Muscle layer of duodenum (tissue), 2 donors: ENCODE results near the gene SPATA21.
A peak's percentile ranks its signal among the peaks of the same experiment; 100 is the strongest.

Experiments
- H3K27ac ChIP-seq: one replicate; pipeline ENCODE4 v1.7.0; 2013; ENCODE audit warnings: mild to moderate bottlenecking, low read length
- H3K27me3 ChIP-seq: one replicate; pipeline ENCODE4 v1.7.0; 2013; ENCODE audit warnings: low read depth, mild to moderate bottlenecking, control low read depth, low read length
- H3K36me3 ChIP-seq, 2 donors: one replicate each; pipeline ENCODE4 v1.7.0; 2013; ENCODE audit warnings: low read length in 2 of 2, control low read depth in 1 of 2, mild to moderate bottlenecking in 1 of 2; ENCODE audit not compliant: insufficient read depth in 2 of 2, control insufficient read depth in 1 of 2
- H3K4me1 ChIP-seq, 2 donors: one replicate each; pipeline ENCODE4 v1.7.0; 2013; ENCODE audit warnings: low read length in 2 of 2, mild to moderate bottlenecking in 2 of 2, control low read depth in 1 of 2, moderate library complexity in 1 of 2; ENCODE audit not compliant: insufficient read depth in 2 of 2, control insufficient read depth in 1 of 2
- H3K4me3 ChIP-seq, 2 donors: one replicate each; pipeline ENCODE4 v1.7.0; 2013; ENCODE audit warnings: low read length in 2 of 2, low read depth in 1 of 2, mild to moderate bottlenecking in 1 of 2
- H3K9me3 ChIP-seq, 2 donors: one replicate each; pipeline ENCODE4 v1.7.0; 2013; ENCODE audit warnings: low read length in 2 of 2, control low read depth in 1 of 2, mild to moderate bottlenecking in 1 of 2; ENCODE audit not compliant: control insufficient read depth in 1 of 2
- donor health status: healthy.

Gene SPATA21

DNA sequence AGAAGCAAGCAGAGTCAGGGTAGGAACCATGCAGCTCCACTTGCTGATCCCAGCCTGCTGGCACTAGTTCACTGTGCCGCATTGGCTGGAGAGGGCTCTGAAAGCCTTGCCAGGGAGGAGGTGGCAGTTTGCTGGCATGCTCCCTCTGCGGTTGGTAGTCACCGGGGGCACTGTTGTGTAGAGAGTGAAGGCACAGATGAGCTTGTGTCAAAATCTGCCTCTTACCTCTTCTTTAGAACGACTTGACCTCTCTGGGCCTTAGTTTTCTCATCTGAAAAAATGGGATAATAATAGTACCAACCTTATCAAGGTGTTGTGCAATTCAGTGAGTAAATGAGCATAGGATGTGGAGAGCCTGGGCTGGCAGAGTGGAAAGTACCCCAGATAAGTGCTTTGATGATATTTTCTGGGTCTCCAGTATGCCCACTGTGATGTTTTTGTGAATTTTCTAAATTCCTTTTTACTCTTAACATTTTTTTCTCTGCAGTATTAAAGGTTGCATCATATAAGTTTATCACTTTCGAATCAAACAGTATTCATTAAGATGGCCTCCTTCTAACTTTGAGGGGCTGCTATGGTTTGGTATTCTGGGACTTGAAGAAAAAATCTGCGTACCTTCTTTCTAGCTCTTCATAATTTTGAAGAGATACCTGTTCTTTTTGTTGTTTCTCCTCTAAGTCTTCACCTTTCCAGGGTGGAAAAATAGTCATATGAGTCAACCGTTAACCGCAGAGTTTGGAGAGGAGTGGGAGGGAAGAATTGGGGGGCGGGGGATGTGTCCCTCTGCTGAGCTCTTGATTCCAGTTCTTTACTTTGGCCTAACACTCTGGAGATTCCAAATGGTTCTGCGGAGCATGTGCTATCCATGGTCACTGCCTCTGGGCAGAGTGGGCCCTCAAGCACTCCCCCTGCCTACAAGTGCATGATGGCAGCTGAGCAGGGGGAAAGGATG, 43.4 kb downstream of the SPATA21 start:
- Histone ChIP-seq H3K27ac (no peak overlapping the region), H3K4me1 (peaks cover 0 to 33% of the 10 kb centered on the region in 2 donors)

GRCh38 chr1:16392740-16393569, 44.3 kb downstream of the SPATA21 start:
- Histone ChIP-seq H3K9me3 (no peaks in the 10 kb centered on the region), H3K4me1 (peaks cover 0 to 36% of the 10 kb centered on the region in 2 donors), H3K27me3 (no peaks in the 10 kb centered on the region), H3K4me3 (no peak overlapping the region), H3K36me3 (peaks cover 25 to 34% of the 10 kb centered on the region in 2 donors), H3K27ac (no peak overlapping the region)

More for the DNA sequence above, 43.4 kb downstream of the SPATA21 start:
- Histone ChIP-seq H3K9me3 (no peaks in the 10 kb centered on the region), H3K27me3 (no peaks in the 10 kb centered on the region), H3K36me3 (peaks cover 25 to 43% of the 10 kb centered on the region in 2 donors), H3K4me3 (no peak overlapping the region)

GRCh38 chr1:16391411-16391810, 45.8 kb downstream of the SPATA21 start:
- Histone ChIP-seq H3K4me1 (peaks cover 8 to 52% of the 10 kb centered on the region in 2 donors), H3K36me3 (peaks cover 17 to 25% of the 10 kb centered on the region in 2 donors), H3K27me3 (no peaks in the 10 kb centered on the region), H3K4me3 (no peak overlapping the region), H3K9me3 (no peaks in the 10 kb centered on the region), H3K27ac (peak overlapping the region; percentile 6)

DNA sequence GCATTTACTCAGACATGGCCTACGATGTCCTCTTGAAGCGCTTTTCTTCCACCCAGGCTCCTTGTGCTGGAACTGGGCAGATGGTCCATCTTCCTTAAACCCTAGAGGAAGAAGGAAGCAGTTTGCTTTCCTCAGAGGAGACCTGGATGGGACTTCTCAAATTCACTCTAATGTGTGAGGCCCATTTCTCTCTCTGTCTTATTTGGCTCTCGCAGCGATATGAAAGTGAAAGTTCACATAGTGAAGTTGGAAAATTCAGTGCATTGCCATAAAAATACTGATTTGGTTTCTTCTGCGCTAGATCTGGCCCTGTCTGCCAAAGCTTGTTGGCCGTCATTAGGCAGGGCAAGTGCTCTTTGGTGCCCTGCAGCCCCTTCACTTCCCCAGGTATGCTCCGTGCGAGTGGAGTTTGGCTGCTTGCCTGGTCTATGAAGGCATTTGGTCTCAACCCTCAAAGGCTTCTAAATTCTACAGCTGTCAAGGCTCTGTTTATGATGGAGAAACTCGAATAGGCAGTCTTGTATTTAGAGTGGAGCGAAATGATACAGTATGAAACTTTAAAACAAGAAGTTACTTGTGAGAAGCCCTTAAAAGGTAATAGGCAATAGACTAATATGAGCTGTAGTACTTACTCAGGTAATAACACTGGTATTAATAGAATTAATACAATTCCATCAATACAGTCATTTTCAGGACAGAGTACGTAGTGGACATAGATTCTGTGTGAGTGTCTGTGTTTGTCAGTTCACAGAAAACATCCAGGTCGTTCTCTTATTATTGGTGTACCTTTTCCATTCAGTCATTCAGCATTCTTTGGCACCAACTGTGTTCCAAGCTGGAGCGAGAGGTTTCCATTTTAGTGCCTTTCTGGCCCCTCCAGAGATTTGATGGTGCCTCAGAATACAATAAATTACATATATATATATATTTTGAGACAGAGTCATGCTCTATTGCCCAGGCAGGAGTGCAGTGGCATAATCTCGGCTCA, 49.7 kb downstream of the SPATA21 start:
- Histone ChIP-seq H3K4me3 (peak overlapping the region; percentile 49 to 53), H3K4me1 (peaks cover 19 to 67% of the 10 kb centered on the region in 2 donors), H3K9me3 (no peaks in the 10 kb centered on the region), H3K36me3 (no peaks in the 10 kb centered on the region), H3K27ac (peak overlapping the region; percentile 60), H3K27me3 (no peaks in the 10 kb centered on the region)

- peaks cover 19 to 58% of the 10 kb centered on the region in 2 donors for H3K4me1 ChIP-seq
- H3K36me3 ChIP-seq, result no peaks in the 10 kb centered on the region
- peak overlapping the region; percentile 49 to 53 for H3K4me3 ChIP-seq
- H3K27me3 ChIP-seq, result no peaks in the 10 kb centered on the region
- H3K27ac ChIP-seq, result peak overlapping the region; percentile 60
- no peaks in the 10 kb centered on the region for H3K9me3 ChIP-seq
Observed at GRCh38 chr1:16386454-16387113, 50.6 kb downstream of the SPATA21 start.

- Histone ChIP-seq H3K4me3 (no peak overlapping the region), H3K27ac (peak overlapping the region; percentile 60)
Observed at GRCh38 chr1:16385659-16386453, 51.4 kb downstream of the SPATA21 start.

GRCh38 chr1:16383888-16384287, 53.3 kb downstream of the SPATA21 start:
- Histone ChIP-seq H3K27ac (no peak overlapping the region), H3K36me3 (no peaks in the 10 kb centered on the region), H3K4me1 (peaks cover 19 to 50% of the 10 kb centered on the region in 2 donors), H3K27me3 (no peaks in the 10 kb centered on the region), H3K4me3 (no peak overlapping the region), H3K9me3 (no peaks in the 10 kb centered on the region)

More at GRCh38 chr1:16385659-16386453, 51.4 kb downstream of the SPATA21 start:
- H3K36me3 ChIP-seq, result no peaks in the 10 kb centered on the region
- H3K27me3 ChIP-seq, result no peaks in the 10 kb centered on the region
- no peaks in the 10 kb centered on the region for H3K9me3 ChIP-seq
- H3K4me1 ChIP-seq, result peaks cover 19 to 54% of the 10 kb centered on the region in 2 donors

- Histone ChIP-seq H3K4me3 (no peak overlapping the region), H3K36me3 (no peaks in the 10 kb centered on the region), H3K9me3 (no peaks in the 10 kb centered on the region), H3K27me3 (no peaks in the 10 kb centered on the region), H3K27ac (no peak overlapping the region), H3K4me1 (peaks cover 13 to 53% of the 10 kb centered on the region in 2 donors)
Observed at GRCh38 chr1:16380868-16381267, 56.4 kb downstream of the SPATA21 start.

GRCh38 chr1:16378443-16378842, 58.8 kb downstream of the SPATA21 start:
- no peak overlapping the region for H3K27ac ChIP-seq
- peaks cover 8 to 53% of the 10 kb centered on the region in 2 donors for H3K4me1 ChIP-seq
- no peak overlapping the region for H3K4me3 ChIP-seq
- no peaks in the 10 kb centered on the region for H3K9me3 ChIP-seq
- no peaks in the 10 kb centered on the region for H3K27me3 ChIP-seq
- H3K36me3 ChIP-seq, result no peaks in the 10 kb centered on the region
